Caco-2 (cell line): ENCODE measurements around the gene SCGN. TPM values are rescaled to one million over a fixed set of nuclear protein-coding genes. Genes with fewer than 3 reads are reported as not detected.

Source experiments
- BruUV-seq: library from RNA; stranded (reverse); fragments of 400-500 nt; replicated peaks from 2 replicates; lab custom pipeline; 2021; lab: Mats Ljungman, UMichigan
- CTCF ChIA-PET: fragments of 300-600 bp; sonication (Branson Sonifier 250); formaldehyde crosslinking; loops from one replicate; lab custom pipeline; 2022; ENCODE audit warnings: antibody characterized with exemption; lab: Charles Lee
- POLR2A ChIA-PET: fragments of 300-600 bp; sonication (Branson Sonifier 250); formaldehyde crosslinking; loops from one replicate; lab custom pipeline; 2022; ENCODE audit warnings: antibody characterized with exemption; lab: Charles Lee
- DNase-seq, 2 experiments: peaks; one replicate each; pipeline versions ENCODE4 v3.0.0 to v3.0.0-alpha.2; 2020 to 2022
- H3K27me3 ChIP-seq: replicated peaks from 2 replicates; pipeline ENCODE4 v1.6.0; 2011; ENCODE audit warnings: low read length; ENCODE audit not compliant: control insufficient read depth, insufficient read depth
- H3K36me3 ChIP-seq: 2 replicates; pipeline ENCODE4 v1.5.1; 2011; ENCODE audit warnings: low read length; ENCODE audit not compliant: control insufficient read depth, insufficient read depth
- H3K4me1 ChIP-seq: fragments of 250-450 bp; sonication (Bioruptor Pico); 2 replicates; pipeline ENCODE4 v1.5.1; 2020; ENCODE audit warnings: mild to moderate bottlenecking
- H3K4me3 ChIP-seq: 2 replicates; pipeline ENCODE4 v1.5.1; 2011; ENCODE audit warnings: low read depth, mild to moderate bottlenecking, control low read depth, low read length
- H3K9me3 ChIP-seq: fragments of 250-450 bp; sonication (Bioruptor Pico); 2 replicates; pipeline ENCODE4 v1.5.1; 2020; ENCODE audit warnings: mild to moderate bottlenecking, moderate library complexity
- H3K27ac Mint-ChIP-seq: one replicate; pipeline ENCODE4 v1.8.0; 2022; ENCODE audit warnings: mixed read lengths; ENCODE audit not compliant: unreplicated experiment
- H3K27me3 Mint-ChIP-seq: one replicate; pipeline ENCODE4 v1.8.0; 2022; ENCODE audit warnings: mixed read lengths; ENCODE audit not compliant: insufficient read depth, unreplicated experiment
- H3K36me3 Mint-ChIP-seq: one replicate; pipeline ENCODE4 v1.8.0; 2022; ENCODE audit warnings: mild to moderate bottlenecking, mixed read lengths; ENCODE audit not compliant: insufficient read depth, unreplicated experiment
- H3K4me1 Mint-ChIP-seq: one replicate; pipeline ENCODE4 v1.8.0; 2022; ENCODE audit warnings: low read depth, mixed read lengths; ENCODE audit not compliant: unreplicated experiment
- H3K4me3 Mint-ChIP-seq: one replicate; pipeline ENCODE4 v1.8.0; 2022; ENCODE audit warnings: mild to moderate bottlenecking, moderate library complexity, mixed read lengths; ENCODE audit not compliant: unreplicated experiment
- H3K9me3 Mint-ChIP-seq: one replicate; pipeline ENCODE4 v1.8.0; 2022; ENCODE audit warnings: mixed read lengths; ENCODE audit not compliant: unreplicated experiment
- CTCF ChIP-seq, 2 experiments: fragments of 200-600 bp in 1 of 2; IDR thresholded peaks; 1 replicate in 1 of 2; 2 replicates in 1 of 2; pipeline versions ENCODE4 v1.5.1 to v1.8.0; 2011 to 2022; ENCODE audit warnings: antibody characterized with exemption in 1 of 2, control low read depth in 1 of 2, inconsistent platforms in 1 of 2, low read depth in 1 of 2, low read length in 1 of 2, mild to moderate bottlenecking in 1 of 2, moderate library complexity in 1 of 2; ENCODE audit not compliant: insufficient read depth in 1 of 2, severe bottlenecking in 1 of 2, unreplicated experiment in 1 of 2
- intact Hi-C: fragments of 100-400 bp; cut with micrococcal nuclease; formaldehyde crosslinking; loops from one replicate; pipeline ENCODE4 v1.10.0; 2022; ENCODE audit not compliant: unreplicated experiment
- total RNA-seq: library from RNA; stranded (reverse); gene quantifications from 2 replicates; pipeline ENCODE4 v1.2.3, GENCODE V29; 2022

Gene SCGN
- total RNA-seq, 1 experiment from 2014 or later = 7.7 TPM

GRCh38 chr6:25645916-25646315, 6.1 kb upstream of the SCGN start:
- Mint-ChIP-seq H3K4me3 (no peak overlapping the region), H3K27ac (no peak overlapping the region), H3K27me3 (peaks cover 3% of the 10 kb centered on the region), H3K9me3 (no peaks in the 10 kb centered on the region), H3K36me3 (no peaks in the 10 kb centered on the region), H3K4me1 (peaks cover 32% of the 10 kb centered on the region)
- intact Hi-C loops = no loop called here
- no TSS peak for BruUV-seq
- no peaks in the 10 kb centered on the region for H3K36me3 ChIP-seq
- H3K27me3 ChIP-seq = no peaks in the 10 kb centered on the region
- peaks cover 34% of the 10 kb centered on the region for H3K4me1 ChIP-seq
- DNase-seq = no peak
- no peaks in the 10 kb centered on the region for H3K9me3 ChIP-seq
- no peak overlapping the region for H3K4me3 ChIP-seq
- ChIA-PET POLR2A (no interaction called here), CTCF (no interaction called here)
- no peak for TF ChIP-seq CTCF (IDR thresholded peaks at IDR 0.05; ENCODE audit: insufficient read depth in 1 of 2, low read depth in 1 of 2, low read length in 1 of 2, severe bottlenecking in 1 of 2, unreplicated experiment in 1 of 2)

GRCh38 chr6:25649611-25650010, 2.4 kb upstream of the SCGN start:
- Histone ChIP-seq H3K4me1 (no peaks in the 10 kb centered on the region), H3K4me3 (no peak overlapping the region), H3K9me3 (no peaks in the 10 kb centered on the region), H3K36me3 (no peaks in the 10 kb centered on the region), H3K27me3 (no peaks in the 10 kb centered on the region)
- H3K9me3 Mint-ChIP-seq = no peaks in the 10 kb centered on the region
- peaks cover 7% of the 10 kb centered on the region for H3K27me3 Mint-ChIP-seq
- ChIA-PET POLR2A (no interaction called here), CTCF (no interaction called here)
- no peak for DNase-seq
- H3K36me3 Mint-ChIP-seq = no peaks in the 10 kb centered on the region
- intact Hi-C loops = no loop called here
- no peak overlapping the region for H3K4me3 Mint-ChIP-seq
- no TSS peak for BruUV-seq
- peaks cover 23% of the 10 kb centered on the region for H3K4me1 Mint-ChIP-seq
- no peak overlapping the region for H3K27ac Mint-ChIP-seq
- TF ChIP-seq CTCF (IDR thresholded peaks at IDR 0.05; ENCODE audit: insufficient read depth in 1 of 2, low read depth in 1 of 2, low read length in 1 of 2, severe bottlenecking in 1 of 2, unreplicated experiment in 1 of 2) = no peak

GRCh38 chr6:25655723-25656122, 3.7 kb downstream of the SCGN start:
- H3K27ac Mint-ChIP-seq = no peak overlapping the region
- Histone ChIP-seq H3K4me3 (no peak overlapping the region), H3K27me3 (no peaks in the 10 kb centered on the region), H3K9me3 (no peaks in the 10 kb centered on the region), H3K4me1 (no peaks in the 10 kb centered on the region; the same call in 1 of the 2 replicates), H3K36me3 (no peaks in the 10 kb centered on the region)
- intact Hi-C loops = no loop called here
- H3K36me3 Mint-ChIP-seq = no peaks in the 10 kb centered on the region
- no peaks in the 10 kb centered on the region for H3K9me3 Mint-ChIP-seq
- H3K27me3 Mint-ChIP-seq = peaks cover 6% of the 10 kb centered on the region
- ChIA-PET CTCF (no interaction called here), POLR2A (no interaction called here)
- no peak overlapping the region for H3K4me3 Mint-ChIP-seq
- no TSS peak for BruUV-seq
- H3K4me1 Mint-ChIP-seq = peaks cover 15% of the 10 kb centered on the region
- TF ChIP-seq CTCF (IDR thresholded peaks at IDR 0.05; ENCODE audit: insufficient read depth in 1 of 2, low read depth in 1 of 2, low read length in 1 of 2, severe bottlenecking in 1 of 2, unreplicated experiment in 1 of 2) = no peak
- no peak for DNase-seq
